SK-N-DZ (cell line): ENCODE results near the gene MRPL58.
"Not testable (repeated sequence)": the region's sequence is repeated elsewhere in the genome, so short reads cannot be mapped to it uniquely, and the experiment has no call there.

Experiments used
- DNase-seq: peaks from one replicate; pipeline ENCODE4 v3.0.0-alpha.2; 2015; ENCODE audit warnings: low spot score

Gene MRPL58

GRCh38 chr17:74987418-74987908 lies 25.0 kb upstream of the MRPL58 start, which contains the start of gene CDR2L:
Gene CDR2L, plus strand, starts transcription at chr17:74987632. Its CDS starts 412 bp downstream, at chr17:74988044.
- peak; percentile 93 for DNase-seq

DNA sequence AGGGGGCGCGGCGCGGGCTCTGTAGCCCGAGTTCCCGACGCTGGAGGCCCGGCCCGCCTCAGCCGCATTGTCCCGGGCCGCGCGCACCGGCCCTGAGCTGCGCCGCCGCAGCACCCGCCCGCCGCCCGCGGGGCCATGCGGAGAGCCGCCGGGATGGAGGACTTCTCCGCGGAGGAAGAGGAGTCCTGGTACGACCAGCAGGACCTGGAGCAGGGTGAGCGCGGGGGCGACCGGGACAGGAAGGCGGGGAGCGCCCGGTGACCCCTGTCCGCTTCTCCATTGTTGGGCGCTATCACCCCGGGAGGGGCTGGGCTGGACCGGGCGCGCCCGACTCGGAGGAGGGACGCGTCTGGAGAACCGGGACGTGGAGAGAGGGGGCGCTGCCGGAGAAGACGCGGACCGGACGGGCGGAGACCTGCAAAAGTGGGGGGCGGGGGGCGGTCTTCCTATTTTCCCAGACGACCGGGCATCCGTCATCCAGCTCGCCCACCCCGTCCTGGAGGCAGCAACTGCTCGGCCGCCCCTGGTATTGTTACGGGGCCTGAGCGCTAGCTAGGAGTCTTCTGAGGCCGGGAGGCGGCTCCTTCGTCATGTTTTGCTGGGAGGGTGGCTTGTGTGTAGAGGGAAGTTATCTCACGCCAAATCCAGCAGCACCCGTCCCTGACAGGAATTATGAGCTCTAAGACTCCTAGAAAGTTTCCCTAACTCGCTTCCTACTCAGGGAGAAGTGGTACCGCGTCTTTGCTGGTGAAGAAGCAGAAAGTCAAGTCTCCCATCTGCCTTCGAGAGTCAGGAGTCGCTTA lies 24.4 kb upstream of the MRPL58 start:
- peak; percentile 53 for DNase-seq

DNA sequence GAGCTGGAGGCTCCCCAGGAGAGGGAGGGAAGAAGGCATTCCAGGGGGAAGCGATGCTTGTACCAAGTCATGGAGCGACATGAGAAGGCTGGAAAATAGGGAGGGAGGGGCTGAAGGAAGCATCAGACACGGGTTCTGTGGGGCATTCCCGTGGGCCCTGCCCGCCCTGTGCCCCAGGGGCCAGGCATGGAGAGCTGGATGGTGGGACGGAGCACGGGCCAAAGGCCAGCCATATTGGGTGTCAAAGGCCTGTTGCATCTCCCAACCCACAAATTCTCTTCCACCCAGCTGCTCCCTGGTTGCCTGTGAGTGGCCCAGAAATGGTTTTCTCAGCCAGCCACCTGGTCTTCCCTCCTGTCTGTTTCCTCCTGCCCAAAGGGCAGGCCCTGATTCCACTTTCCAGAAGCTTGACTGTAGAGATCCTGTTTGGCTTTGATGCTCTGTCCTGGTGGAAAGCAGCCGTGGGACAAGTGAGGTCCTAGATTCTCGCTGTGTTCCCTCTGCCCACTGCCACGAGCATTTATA lies 21.8 kb upstream of the MRPL58 start:
- DNase-seq, result no peak

GRCh38 chr17:74992223-74992622 lies 20.2 kb upstream of the MRPL58 start:
- no peak for DNase-seq

DNA sequence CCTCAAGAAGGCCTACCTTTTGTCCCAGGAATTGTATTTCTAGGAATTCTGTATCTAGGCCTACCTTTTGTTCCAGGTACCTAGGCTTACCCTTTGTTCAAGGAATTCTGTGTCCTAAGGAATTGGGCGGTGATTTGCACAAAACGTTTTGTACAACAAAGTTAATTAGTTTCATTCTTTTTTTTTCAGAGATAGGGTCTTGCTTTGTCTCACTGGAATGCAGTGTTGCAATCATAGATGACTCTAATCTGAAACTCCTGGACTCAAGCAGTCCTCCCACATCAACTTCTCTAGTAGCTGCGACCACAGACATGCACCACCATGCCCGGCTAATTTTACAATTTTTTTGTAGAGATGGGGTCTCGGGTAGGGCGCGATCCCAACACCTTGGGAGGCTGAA lies 18.0 kb upstream of the MRPL58 start:
- no peak for DNase-seq

- no peak for DNase-seq
These were observed 16.6 kb upstream of the MRPL58 start for GRCh38 chr17:74995847-74996246.

GRCh38 chr17:74998783-74999182 lies 13.7 kb upstream of the MRPL58 start:
- DNase-seq, result no peak

GRCh38 chr17:74999523-74999922 lies 12.9 kb upstream of the MRPL58 start:
- no peak for DNase-seq

- no peak for DNase-seq
These were observed 10.3 kb upstream of the MRPL58 start for GRCh38 chr17:75001915-75002843.

DNA sequence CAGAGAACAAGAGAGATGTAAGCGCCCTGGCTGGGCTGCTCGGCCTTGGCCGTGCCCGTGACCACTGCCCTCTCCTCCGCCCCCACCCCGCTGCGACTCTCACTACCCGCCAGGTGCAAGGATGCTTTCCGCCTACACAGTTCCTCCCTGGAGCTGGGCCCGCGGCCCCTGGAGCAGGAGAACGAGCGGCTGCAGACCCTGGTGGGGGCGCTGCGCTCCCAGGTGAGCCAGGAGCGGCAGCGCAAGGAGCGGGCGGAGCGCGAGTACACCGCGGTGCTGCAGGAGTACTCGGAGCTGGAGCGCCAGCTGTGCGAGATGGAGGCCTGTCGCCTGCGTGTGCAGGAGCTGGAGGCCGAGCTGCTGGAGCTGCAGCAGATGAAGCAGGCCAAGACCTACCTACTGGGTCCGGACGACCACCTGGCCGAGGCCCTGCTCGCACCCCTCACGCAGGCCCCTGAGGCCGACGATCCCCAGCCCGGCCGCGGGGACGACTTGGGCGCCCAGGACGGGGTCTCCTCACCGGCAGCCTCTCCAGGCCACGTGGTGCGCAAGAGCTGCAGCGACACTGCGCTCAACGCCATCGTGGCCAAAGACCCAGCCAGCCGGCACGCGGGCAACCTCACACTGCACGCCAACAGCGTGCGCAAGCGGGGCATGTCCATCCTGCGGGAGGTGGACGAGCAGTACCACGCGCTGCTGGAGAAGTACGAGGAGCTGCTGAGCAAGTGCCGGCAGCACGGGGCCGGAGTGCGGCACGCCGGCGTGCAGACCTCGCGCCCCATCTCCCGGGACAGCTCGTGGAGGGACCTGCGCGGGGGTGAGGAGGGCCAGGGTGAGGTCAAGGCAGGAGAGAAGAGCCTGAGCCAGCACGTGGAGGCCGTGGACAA lies 9.2 kb upstream of the MRPL58 start:
- DNase-seq, result no peak

DNA sequence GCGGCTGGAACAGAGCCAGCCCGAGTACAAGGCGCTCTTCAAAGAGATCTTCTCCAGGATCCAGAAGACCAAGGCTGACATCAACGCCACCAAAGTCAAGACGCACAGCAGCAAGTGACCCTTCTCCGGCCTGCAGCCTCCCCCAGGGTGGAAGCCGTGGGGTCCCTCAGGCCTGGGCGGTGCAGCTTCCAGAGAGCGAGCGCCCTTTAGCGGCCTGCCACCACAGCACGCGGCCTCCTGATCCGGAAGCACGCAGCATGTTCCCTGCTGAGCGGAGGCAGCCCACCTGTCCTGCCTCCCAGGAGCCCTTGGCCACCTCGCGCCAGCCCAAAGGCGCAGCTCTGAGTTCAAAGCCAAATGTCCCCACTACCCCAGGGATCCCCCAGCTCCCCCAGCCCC lies 8.5 kb upstream of the MRPL58 start:
- DNase-seq, result no peak

- DNase-seq, result no peak
These were observed 8.1 kb upstream of the MRPL58 start for GRCh38 chr17:75004371-75004770.

- no peak for DNase-seq
These were observed 7.2 kb upstream of the MRPL58 start for GRCh38 chr17:75005291-75005690.

- not testable (repeated sequence) for DNase-seq
These were observed 6.4 kb upstream of the MRPL58 start for GRCh38 chr17:75006084-75006483.

DNA sequence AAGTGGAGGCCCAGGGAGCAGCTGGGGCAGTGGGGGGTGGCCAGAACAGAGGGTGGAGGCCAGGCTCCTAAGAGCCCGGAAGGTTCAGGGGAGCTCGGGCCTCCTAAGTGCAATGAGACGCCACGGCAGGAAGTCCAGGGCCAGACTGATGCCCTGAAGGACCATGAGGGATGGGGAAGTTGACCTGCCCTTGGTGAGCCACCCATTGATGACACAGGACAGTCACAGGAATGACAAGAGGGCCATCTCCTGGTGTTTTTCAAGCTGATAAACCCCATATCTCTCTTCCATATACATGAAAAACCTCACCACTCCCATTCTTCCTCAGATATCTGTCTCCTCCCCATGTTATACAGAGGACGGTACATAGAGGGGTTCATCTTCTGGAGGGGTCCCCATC lies 5.8 kb upstream of the MRPL58 start:
- DNase-seq, result no peak

DNA sequence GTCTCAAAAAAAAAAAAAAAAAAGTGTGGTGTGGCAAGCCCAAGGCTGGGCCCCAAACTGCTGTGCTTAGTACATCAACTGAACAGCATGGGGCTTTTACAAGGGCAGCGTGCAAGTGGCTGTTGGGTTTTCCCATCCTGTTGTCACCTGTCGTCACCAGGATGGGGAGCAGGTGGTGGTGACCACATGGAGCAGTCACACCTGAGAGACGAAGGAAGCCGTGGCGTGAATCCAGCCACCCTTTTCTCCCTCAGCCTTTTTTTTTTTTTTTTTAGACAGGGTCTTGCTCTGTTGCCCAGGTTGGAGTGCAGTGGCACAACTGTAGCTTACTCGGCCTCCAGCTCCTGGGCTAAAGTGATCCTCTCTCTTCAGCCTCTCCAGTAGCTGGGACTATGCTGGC lies 4.1 kb upstream of the MRPL58 start:
- DNase-seq, result no peak

DNA sequence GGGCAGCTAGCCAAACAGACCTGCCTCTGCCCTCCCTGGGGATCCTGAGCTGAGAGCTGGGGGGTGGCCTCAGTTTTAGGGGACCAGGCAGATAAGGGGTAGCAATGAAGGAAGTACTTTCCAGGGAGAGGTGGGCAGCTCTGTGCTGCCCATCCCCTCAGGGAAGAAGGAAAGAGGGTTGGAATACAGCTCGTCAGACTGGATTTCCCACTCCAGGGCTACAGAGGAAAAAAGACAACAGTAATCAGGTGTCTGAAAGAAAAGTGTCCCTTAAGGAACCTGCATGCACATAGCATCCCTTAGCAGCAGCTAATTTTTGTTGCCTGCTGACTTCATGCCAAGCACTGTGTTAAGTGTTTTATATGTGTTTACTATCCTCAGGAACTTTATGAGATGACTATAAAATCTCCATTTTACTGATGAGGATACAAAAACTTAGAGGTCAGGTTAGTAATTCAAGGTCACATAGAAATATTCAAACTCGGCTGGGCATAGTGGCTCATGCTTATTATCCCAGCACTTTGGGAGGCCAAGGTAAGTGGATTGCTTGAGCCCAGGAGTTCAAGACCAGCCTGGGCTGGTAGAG lies 3.2 kb upstream of the MRPL58 start:
- DNase-seq, result no peak

DNA sequence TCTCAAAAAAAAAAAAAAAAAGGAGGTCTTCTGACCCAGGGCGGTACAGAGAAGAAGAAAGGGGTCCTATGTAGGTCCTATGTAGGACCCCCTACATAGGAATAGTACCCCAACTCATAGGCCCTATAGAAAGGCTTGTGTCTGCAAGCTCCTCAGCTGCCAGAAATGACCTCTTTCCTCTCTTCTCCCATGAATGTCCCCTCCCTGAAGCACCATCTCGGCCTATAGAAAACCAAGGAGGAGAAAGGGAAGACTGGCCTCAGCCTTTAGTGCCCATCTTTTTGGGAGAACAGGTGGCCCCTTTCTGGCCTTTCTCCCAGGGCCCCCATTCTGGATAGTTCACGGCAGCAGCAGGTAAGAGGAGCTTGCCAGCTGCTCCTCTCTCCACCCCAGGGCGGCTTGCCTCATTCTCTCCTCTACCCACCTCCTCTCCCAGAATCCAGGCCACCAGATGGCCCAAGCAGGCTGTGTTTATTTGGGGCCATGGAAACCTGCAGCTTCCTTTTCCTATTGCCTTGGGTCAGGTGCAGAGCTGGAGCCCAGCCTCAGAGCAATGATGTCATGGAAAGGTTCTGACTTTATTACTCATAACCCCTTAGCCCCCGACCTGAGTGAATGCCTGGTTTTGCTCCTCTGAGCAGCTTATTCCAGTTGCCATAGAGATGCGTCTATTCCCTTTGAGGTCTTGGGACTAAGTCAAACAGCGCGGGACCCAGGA lies 1.6 kb upstream of the MRPL58 start:
- peak; percentile 83 for DNase-seq

GRCh38 chr17:75011401-75012095 lies 922 bp upstream of the MRPL58 start:
- DNase-seq, result peak; percentile 62

DNA sequence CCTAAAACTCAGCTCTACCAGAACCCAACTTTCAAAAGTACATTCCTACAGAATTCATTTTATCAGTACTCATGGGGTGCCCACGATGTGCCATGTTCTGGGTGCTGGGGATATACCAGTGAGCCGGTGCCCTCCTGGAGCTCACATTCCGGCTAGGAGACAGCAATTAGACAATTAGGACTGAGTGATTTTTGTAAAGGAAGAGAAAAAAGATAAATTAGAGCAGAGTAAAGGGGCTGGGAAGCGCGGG lies 449 bp upstream of the MRPL58 start:
- no peak for DNase-seq
